Measurements from ENCODE around the gene PLAAT1.

Gene PLAAT1

DNA sequence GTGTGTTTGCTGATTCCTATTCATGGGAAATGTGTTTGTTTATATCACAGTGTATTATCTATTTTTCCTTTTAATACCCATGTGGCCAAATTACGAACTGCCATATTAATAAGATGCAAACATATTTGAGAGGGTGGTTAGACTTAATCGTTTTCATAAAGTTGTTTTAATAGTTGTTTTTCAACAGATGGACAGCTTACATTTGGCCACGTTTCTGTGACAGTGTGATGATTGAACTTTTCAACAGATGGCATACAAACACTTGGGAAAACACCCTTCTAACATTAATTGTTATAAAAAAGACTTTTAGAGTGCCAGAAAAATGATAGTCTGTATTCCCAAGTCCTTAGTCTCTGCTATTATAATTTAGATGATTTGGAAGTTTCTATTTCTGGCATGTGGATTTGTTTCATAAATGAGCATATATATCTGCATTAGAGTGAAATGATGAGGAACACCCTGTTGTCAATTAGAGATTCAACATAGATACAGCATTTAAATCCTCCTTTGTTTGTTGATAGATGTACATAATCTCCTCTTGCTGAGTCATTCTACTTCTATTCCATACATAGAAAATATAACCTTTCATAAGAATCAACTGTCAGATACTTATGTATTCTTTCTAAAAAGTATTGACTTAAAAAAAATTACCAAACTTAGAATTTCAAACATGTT, 13.1 kb downstream of the PLAAT1 start:
- DNase-seq: no peak

- no peak for DNase-seq
Observed at GRCh38 chr3:193261970-193262369, 20.9 kb downstream of the PLAAT1 start.

- DNase-seq: no peak
Observed at GRCh38 chr3:193262707-193263106, 21.7 kb downstream of the PLAAT1 start.

DNA sequence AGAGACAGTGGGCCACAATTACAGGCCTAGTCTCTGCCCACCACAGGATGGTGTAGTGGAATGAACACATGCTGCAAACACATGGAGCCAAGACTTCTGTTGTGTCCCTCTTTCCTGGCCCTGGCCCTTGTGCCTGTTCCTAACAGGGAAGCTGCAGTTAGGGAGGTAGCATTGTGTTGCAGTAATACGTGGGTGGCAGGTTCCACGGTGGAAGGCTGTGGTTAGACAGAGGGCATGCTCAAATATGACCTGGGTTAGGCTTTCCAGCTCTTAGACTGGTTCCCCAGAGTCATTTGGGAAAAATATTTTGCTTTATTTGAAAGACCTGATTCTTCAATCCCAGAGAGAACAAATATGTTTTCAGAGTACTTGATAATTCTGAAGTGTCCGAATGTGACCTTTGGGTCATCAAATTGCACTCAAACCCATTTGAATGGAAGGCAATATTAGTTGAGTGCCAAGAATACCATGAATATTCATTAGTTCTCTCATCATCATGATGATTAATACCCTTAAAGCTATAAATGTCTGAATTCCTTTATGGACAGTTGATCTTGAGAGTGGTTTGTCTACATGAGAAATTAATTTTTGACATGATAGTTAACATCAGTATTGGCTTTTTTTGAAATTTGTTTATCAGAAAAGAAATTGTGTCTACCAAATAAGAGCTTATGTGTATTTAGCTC, 28.5 kb downstream of the PLAAT1 start:
- no peak for DNase-seq

DNA sequence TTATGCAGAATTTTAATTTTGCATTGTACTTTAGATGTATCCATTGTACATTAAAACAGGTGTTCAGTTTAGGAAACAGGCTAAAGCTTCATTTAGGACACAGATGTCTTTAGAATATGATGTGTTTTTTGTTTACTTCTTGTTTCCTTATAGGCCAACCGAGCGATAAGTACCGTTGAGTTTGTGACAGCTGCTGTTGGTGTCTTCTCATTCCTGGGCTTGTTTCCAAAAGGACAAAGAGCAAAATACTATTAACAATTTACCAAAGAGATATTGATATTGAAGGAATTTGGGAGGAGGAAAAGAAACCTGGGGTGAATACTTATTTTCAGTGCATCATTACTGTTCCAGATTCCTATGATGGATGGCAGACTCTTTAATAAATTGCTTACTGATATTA, 29.4 kb downstream of the PLAAT1 start:
- no peak for DNase-seq

GRCh38 chr3:193271101-193271840, 30.2 kb downstream of the PLAAT1 start:
- DNase-seq: no peak

DNA sequence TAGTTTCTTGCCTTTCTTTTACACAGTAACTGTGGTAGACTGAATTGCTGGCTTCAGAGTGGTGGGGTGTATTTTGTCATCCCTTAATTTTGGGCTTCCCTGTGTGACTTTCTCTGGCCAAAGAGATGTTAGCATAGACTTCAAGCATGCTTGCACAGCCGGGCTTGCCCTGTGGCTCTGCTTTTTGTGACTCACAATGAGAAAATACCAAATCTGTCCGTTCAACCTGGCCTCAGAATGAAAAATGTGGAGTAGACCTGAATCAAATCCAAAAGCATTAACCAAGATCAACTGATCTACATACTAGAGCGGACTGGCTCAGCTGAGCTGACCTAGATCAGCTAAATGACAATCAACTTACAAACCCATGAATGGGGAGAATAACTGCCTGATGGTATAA, 51.4 kb downstream of the PLAAT1 start:
- DNase-seq: no peak

- DNase-seq: no peak
Observed at GRCh38 chr3:193295985-193296384, 55.0 kb downstream of the PLAAT1 start.

DNA sequence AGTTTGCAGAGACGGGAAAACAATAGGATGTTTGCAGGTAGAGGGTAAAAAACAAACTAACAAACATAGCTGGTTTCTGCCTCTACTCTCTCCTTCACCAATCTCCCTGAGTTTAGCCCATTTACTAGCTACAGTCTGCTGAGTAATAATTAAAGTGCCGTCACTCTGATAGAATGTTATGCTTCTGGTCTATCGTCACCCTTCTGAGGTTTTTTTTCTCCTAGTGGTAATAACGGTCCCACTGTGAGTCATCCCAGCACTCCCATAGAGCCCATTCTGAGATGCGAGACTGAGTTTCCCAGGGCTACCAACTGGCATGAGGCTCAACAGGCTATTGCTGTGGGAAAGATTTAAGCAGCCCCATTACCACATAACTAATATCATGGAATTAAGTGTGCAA, 56.4 kb downstream of the PLAAT1 start:
- DNase-seq: no peak

- no peak for DNase-seq
Observed at GRCh38 chr3:193301433-193301832, 60.4 kb downstream of the PLAAT1 start.

- no peak for DNase-seq
Observed at GRCh38 chr3:193305356-193305755, 64.3 kb downstream of the PLAAT1 start.

GRCh38 chr3:193310914-193311723, 70.1 kb downstream of the PLAAT1 start:
- no peak for DNase-seq

GRCh38 chr3:193313061-193313958, 72.3 kb downstream of the PLAAT1 start:
- DNase-seq: no peak

DNA sequence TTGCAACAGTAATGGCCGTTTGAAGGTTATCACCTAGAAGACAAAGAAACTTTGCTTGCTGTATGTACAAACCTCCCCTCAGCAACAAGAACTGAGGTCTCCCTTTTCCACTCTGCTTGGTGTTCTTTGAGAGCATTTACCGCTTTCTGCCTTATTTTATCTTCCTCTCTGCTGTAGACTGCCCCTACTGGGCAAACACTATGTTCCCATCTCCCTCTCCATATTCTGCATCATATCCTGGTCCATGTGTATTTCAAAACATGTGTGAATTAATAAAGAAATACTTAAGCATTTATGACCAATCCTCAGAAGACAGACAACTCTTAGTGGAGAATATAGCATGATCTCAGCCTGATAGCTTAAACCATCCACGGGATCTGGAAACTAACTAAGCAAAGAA, 73.1 kb downstream of the PLAAT1 start:
- DNase-seq: no peak

- DNase-seq: no peak
Observed at GRCh38 chr3:193317682-193318300, 76.8 kb downstream of the PLAAT1 start.
